ENCODE results near the gene DZANK1. TPM values are rescaled to one million over a fixed set of nuclear protein-coding genes. Genes with fewer than 3 reads are reported as not detected.
"Not testable (repeated sequence)": the region's sequence is repeated elsewhere in the genome, so short reads cannot be mapped to it uniquely, and the experiment has no call there.

The DZANK1 gene
- polyA plus RNA-seq (ENCODE audit: low read depth in 6 of 6), result 1 to 10 TPM in 4 of 6 donors, under 1 TPM in 2; 0.65 to 1.7 (median 1.1) TPM

GRCh38 chr20:18466894-18467730, at the start of gene DZANK1, which contains the start of gene POLR3F:
Gene DZANK1 (minus strand): TSS chr20:18467030. CDS start chr20:18465358, 1,672 bp downstream.
Gene POLR3F (plus strand): TSS chr20:18467390. CDS start chr20:18467507, 117 bp downstream.
- no peaks in the 10 kb centered on the region for H3K9me3 Mint-ChIP-seq
- no peaks in the 10 kb centered on the region for H3K36me3 Mint-ChIP-seq
- ATAC-seq (ENCODE audit: low read depth in 2 of 2) (peak; percentile 85), DNase-seq (peak; percentile 92)
- H3K4me3 Mint-ChIP-seq, result peak within 1 kb of the TSS; percentile 95 to 99 (median 98)
- peaks cover 15 to 27% (median 16%) of the 10 kb centered on the region in 3 donors for H3K4me1 Mint-ChIP-seq
- peak within 1 kb of the TSS; percentile 96 to 100 (median 99) for H3K27ac Mint-ChIP-seq
- H3K27me3 Mint-ChIP-seq, result no peaks in the 10 kb centered on the region

GRCh38 chr20:18515973-18516372, 49.1 kb upstream of the DZANK1 start:
- H3K36me3 Mint-ChIP-seq, result peaks cover 6 to 16% of the 10 kb centered on the region in 2 donors
- H3K4me3 Mint-ChIP-seq, result no peak overlapping the region
- no peaks in the 10 kb centered on the region for H3K27me3 Mint-ChIP-seq
- ATAC-seq (ENCODE audit: low read depth in 2 of 2) (no peak), DNase-seq (no peak)
- H3K4me1 Mint-ChIP-seq, result peaks cover 3 to 12% (median 11%) of the 10 kb centered on the region in 3 donors
- H3K9me3 Mint-ChIP-seq, result no peaks in the 10 kb centered on the region
- peak overlapping the region in 1 of 6 donors; percentile 67 for H3K27ac Mint-ChIP-seq

DNA sequence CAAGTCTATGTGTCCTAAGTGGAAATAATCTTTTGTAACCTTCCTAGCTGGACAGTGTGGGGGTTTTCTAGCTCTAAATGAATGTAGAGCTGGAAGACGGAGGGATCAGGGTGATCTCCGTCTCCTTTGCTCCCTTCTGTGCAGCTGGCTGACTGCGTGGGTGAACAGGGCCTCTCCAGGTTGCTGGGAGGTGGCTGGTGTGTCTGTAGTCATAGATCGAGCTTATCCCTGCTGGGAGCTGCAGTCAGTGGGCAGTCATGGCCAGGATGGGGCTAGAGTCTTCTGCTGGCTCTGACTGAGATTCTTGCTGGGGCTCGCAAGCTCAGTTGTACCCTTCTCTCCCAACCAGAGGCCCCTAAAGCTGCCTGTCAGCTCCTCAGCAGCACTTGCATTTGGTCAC, 47.3 kb upstream of the DZANK1 start:
- Mint-ChIP-seq H3K36me3 (peaks cover 12 to 26% of the 10 kb centered on the region in 2 donors), H3K27ac (peak overlapping the region in 1 of 6 donors; percentile 69), H3K4me1 (peaks cover 11 to 18% (median 14%) of the 10 kb centered on the region in 3 donors), H3K9me3 (no peaks in the 10 kb centered on the region), H3K4me3 (no peak overlapping the region), H3K27me3 (no peaks in the 10 kb centered on the region)
- no peak for DNase-seq
- ATAC-seq (ENCODE audit: low read depth in 2 of 2), result no peak

GRCh38 chr20:18513208-18513607, 46.4 kb upstream of the DZANK1 start:
- peak overlapping the region in 1 of 6 donors; percentile 52 for H3K27ac Mint-ChIP-seq
- H3K36me3 Mint-ChIP-seq, result peaks cover 12 to 26% of the 10 kb centered on the region in 2 donors
- H3K4me1 Mint-ChIP-seq, result peaks cover 20 to 25% (median 23%) of the 10 kb centered on the region in 3 donors
- no peaks in the 10 kb centered on the region for H3K9me3 Mint-ChIP-seq
- no peak overlapping the region for H3K4me3 Mint-ChIP-seq
- H3K27me3 Mint-ChIP-seq, result no peaks in the 10 kb centered on the region
- no peak for ATAC-seq (ENCODE audit: low read depth in 2 of 2)
- no peak for DNase-seq

DNA sequence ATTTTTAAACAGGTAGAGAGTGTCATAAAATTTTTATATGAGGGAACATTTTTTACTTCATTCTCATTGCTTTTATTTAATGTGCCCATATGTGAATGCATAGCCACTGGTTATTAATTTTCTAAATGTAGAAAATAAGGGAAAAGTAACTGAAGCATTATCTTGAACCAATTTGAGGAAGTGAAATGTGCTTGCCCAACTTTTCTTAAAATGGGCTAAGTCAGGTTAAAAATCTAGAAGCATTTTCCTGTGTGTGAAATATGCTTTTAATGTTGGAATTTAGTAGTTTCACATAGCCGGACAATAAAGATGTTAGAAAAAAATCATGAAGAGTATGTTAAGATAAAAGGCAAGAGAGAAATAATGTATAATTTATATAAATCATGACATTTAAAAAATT, 44.7 kb upstream of the DZANK1 start:
- Mint-ChIP-seq H3K4me3 (no peak overlapping the region), H3K9me3 (no peaks in the 10 kb centered on the region), H3K27ac (peak overlapping the region in 1 of 6 donors; percentile 59), H3K4me1 (peaks cover 32 to 37% (median 35%) of the 10 kb centered on the region in 3 donors), H3K27me3 (no peaks in the 10 kb centered on the region), H3K36me3 (peaks cover 12 to 26% of the 10 kb centered on the region in 2 donors)
- ATAC-seq (ENCODE audit: low read depth in 2 of 2) (no peak), DNase-seq (no peak)

- peaks cover 30 to 32% (median 30%) of the 10 kb centered on the region in 3 donors for H3K4me1 Mint-ChIP-seq
- peaks cover 6 to 20% of the 10 kb centered on the region in 2 donors for H3K36me3 Mint-ChIP-seq
- H3K9me3 Mint-ChIP-seq, result no peaks in the 10 kb centered on the region
- H3K4me3 Mint-ChIP-seq, result peak within 1 kb of the TSS; percentile 93 to 100 (median 98)
- peak; percentile 99 for DNase-seq
- ATAC-seq (ENCODE audit: low read depth in 2 of 2), result peak; percentile 79 to 81
- peak within 1 kb of the TSS; percentile 99 to 100 (median 100) for H3K27ac Mint-ChIP-seq
- H3K27me3 Mint-ChIP-seq, result peaks cover 0 to 20% (median 2%) of the 10 kb centered on the region in 3 donors
Observed at GRCh38 chr20:18507218-18508191, 40.7 kb upstream of the DZANK1 start, which contains the start of gene SEC23B. Gene SEC23B (plus strand): TSS chr20:18507940. CDS start chr20:18510836, 2,896 bp downstream.

- H3K27me3 Mint-ChIP-seq, result peaks cover 7 to 27% (median 10%) of the 10 kb centered on the region in 3 donors
- H3K4me3 Mint-ChIP-seq, result peak overlapping the region; percentile 93 to 100 (median 98)
- H3K9me3 Mint-ChIP-seq, result no peaks in the 10 kb centered on the region
- DNase-seq, result no peak
- H3K27ac Mint-ChIP-seq, result peak overlapping the region; percentile 99 to 100 (median 100)
- H3K4me1 Mint-ChIP-seq, result peaks cover 30 to 31% (median 30%) of the 10 kb centered on the region in 3 donors
- no peak for ATAC-seq (ENCODE audit: low read depth in 2 of 2)
- H3K36me3 Mint-ChIP-seq, result peaks cover 6 to 23% of the 10 kb centered on the region in 2 donors
Observed at GRCh38 chr20:18506744-18507143, 39.9 kb upstream of the DZANK1 start.

DNA sequence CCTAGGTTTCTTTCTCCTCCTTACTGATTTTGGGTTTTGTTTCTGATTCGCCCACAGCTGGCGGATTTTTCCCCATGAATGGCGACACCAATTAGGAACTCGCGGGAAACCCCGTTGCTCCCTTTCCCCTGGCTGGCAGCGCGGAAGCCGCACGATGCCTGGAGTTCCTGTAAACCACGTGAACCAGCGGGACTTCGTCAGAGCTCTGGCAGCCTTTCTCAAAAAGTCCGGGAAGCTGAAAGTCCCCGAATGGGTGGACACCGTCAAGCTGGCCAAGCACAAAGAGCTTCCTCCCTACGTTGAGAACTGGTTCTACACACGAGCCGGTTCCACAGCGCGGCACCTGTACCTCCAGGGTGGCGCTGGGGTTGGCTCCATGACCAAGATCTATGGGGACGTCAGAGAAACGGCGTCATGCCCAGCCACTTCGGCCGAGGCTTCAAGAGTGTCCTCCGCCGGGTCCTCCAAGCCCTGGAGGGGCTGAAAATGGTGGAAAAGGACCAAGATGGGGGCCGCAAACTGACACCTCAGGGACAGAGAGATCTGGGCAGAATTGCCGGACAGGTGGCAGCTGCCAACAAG, 37.7 kb upstream of the DZANK1 start:
- Mint-ChIP-seq H3K27me3 (peaks cover 7 to 34% (median 13%) of the 10 kb centered on the region in 3 donors), H3K4me3 (no peak overlapping the region), H3K9me3 (no peaks in the 10 kb centered on the region), H3K27ac (peak overlapping the region in 1 of 6 donors; percentile 13), H3K4me1 (peaks cover 19 to 27% (median 23%) of the 10 kb centered on the region in 3 donors), H3K36me3 (peaks cover 0 to 8% of the 10 kb centered on the region in 2 donors)
- no peak for DNase-seq
- ATAC-seq (ENCODE audit: low read depth in 2 of 2), result no peak

- not testable (repeated sequence) for H3K36me3 Mint-ChIP-seq; H3K4me1 Mint-ChIP-seq; DNase-seq; ATAC-seq (ENCODE audit: low read depth in 2 of 2); H3K27ac Mint-ChIP-seq; H3K9me3 Mint-ChIP-seq
- Mint-ChIP-seq H3K4me3 (peak overlapping the region in 1 of 8 donors; percentile 13), H3K27me3 (peaks cover 7 to 34% (median 13%) of the 10 kb centered on the region in 3 donors)
Observed at GRCh38 chr20:18501672-18502071, 34.8 kb upstream of the DZANK1 start.

- peaks cover 8 to 10% of the 10 kb centered on the region in 2 donors for H3K36me3 Mint-ChIP-seq
- no peaks in the 10 kb centered on the region for H3K9me3 Mint-ChIP-seq
- no peak for DNase-seq
- peaks cover 8 to 11% (median 9%) of the 10 kb centered on the region in 3 donors for H3K4me1 Mint-ChIP-seq
- H3K27me3 Mint-ChIP-seq, result peaks cover 7 to 16% (median 12%) of the 10 kb centered on the region in 3 donors
- H3K4me3 Mint-ChIP-seq, result peak overlapping the region; percentile 93 to 99 (median 97)
- no peak for ATAC-seq (ENCODE audit: low read depth in 2 of 2)
- peak overlapping the region in 5 of 6 donors; percentile 90 to 97 (median 95) for H3K27ac Mint-ChIP-seq
Observed at GRCh38 chr20:18497603-18498002, 30.8 kb upstream of the DZANK1 start.

GRCh38 chr20:18496740-18497592, 30.1 kb upstream of the DZANK1 start, which contains the start of gene RBBP9:
Gene RBBP9 (minus strand): TSS chr20:18497225. CDS start chr20:18497167, 58 bp downstream.
- ATAC-seq (ENCODE audit: low read depth in 2 of 2) (peak; percentile 95 to 97), DNase-seq (peak; percentile 74)
- H3K36me3 Mint-ChIP-seq, result peaks cover 5 to 10% of the 10 kb centered on the region in 2 donors
- H3K4me1 Mint-ChIP-seq, result peaks cover 9 to 11% (median 10%) of the 10 kb centered on the region in 3 donors
- peak within 1 kb of the TSS; percentile 93 to 99 (median 97) for H3K4me3 Mint-ChIP-seq
- peak within 1 kb of the TSS; percentile 90 to 97 (median 95) for H3K27ac Mint-ChIP-seq
- H3K27me3 Mint-ChIP-seq, result peaks cover 2 to 9% (median 5%) of the 10 kb centered on the region in 3 donors
- no peaks in the 10 kb centered on the region for H3K9me3 Mint-ChIP-seq
